GM19043 (cell line): ENCODE results near the gene SCGB1D1.

ENCODE experiments used
- ATAC-seq: cut with Tn5 transposase; IDR thresholded peaks from one replicate; pipeline ENCODE4 v1.9.1; 2021; ENCODE audit warnings: low read depth; ENCODE audit not compliant: unreplicated experiment

SCGB1D1 gene, protein sequence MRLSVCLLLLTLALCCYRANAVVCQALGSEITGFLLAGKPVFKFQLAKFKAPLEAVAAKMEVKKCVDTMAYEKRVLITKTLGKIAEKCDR

DNA sequence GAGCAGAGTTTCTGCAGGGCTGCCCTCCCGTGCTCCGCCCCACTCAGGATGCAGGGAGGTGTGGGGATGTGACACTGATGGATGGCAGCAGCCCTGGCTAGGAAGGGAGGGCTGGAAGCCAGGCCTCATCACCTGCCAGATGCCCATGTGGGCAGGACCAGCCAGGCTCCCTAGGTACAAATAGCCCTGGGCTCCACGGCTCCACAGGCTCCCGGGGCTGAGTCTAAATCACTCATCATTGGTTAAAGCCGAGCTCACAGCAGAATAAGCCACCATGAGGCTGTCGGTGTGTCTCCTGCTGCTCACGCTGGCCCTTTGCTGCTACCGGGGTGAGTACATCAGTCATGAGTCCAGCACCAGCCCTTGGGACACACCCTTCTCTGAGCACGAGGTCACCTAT is at the start of gene SCGB1D1:
TSS of gene SCGB1D1 (plus strand) at position 206 of the 400 bp plus-strand sequence. CDS start at position 275, 69 bp downstream.
- no peak for ATAC-seq

DNA sequence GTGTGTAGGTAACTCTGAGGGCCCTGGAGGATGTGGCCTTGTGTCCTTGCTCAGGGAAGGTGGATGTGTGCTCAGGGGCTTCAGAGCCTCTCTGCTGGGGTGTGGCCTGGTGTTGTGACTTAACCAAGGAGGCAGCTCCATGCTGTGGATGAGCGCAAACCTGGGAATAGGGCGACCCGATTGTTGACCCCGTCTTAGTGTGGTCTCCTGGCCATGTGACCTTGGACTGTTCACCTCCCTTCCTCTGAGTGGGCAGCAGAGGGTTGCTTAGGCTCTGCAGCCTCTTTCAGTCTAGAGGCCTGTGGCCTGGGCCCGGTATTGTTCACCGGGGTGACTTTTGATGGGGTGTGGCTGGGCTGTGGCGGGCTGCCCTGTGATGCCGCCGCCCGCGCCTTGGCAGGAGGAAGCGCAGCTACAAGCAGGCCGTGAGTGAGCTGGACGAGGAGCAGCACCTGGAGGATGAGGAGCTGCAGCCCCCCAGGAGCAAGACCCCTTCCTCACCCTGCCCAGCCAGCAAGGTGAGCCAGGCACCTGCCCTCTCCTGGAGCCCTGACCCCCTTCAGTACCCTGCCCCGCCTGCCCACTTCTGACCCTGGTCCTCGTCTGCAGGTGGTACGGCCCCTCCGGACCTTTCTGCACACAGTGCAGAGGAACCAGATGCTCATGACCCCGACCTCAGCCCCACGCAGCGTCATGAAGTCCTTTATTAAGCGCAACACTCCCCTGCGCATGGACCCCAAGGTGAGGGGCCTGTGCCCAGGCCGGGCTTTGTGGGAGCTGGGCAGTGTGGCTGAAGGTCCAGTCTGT is 49.5 kb upstream of the SCGB1D1 start:
- ATAC-seq, result no peak

- no peak for ATAC-seq
These were observed 48.6 kb upstream of the SCGB1D1 start for GRCh38 chr11:62141111-62142042.

- no peak for ATAC-seq
These were observed 48.0 kb upstream of the SCGB1D1 start for GRCh38 chr11:62142043-62142375.

- ATAC-seq, result no peak
These were observed 47.1 kb upstream of the SCGB1D1 start for GRCh38 chr11:62142921-62143320.

DNA sequence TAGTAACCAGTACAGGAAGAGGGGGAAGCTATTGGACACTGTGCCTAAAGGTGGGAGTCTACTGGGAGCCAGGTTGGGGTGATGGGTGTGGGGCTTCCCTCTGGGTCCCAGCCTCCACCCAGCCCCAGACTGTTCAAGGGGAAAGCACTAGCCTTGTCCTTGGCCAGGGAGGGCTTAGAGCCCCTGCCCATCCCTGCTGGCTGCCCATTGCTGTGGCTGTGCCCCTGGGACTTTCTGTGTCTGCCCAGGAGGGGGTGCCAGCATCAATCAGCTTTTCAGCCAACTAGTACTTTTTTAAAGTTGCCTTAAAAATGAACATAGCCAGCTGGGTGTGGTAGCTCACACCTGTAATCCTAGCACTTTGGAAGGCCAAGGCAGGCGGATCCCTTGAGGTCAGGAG is 46.3 kb upstream of the SCGB1D1 start:
- no peak for ATAC-seq

DNA sequence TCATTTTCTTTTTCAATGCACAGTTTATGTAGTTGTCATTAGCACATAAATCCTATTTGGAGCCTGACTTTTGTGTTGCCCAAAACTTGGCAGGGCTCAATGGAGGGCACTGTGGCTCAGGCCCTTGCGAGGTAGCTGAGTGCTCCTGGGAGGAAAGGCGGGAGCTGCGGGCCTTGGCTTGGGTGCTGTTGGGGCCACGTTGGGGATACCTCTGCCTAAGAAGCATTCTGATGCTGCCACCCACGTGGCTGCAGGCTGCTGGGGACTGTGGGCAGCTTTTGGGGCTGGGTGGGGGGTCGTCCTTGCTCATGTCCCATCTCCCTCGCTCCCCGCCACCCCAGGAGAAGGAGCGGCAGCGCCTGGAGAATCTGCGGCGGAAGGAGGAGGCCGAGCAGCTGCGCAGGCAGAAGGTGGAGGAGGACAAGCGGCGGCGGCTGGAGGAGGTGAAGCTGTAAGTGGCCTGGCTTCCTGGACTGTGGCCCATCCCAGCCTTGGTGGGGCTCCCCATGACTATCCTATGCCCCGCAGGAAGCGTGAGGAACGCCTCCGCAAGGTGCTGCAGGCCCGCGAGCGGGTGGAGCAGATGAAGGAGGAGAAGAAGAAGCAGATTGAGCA is 45.3 kb upstream of the SCGB1D1 start:
- no peak for ATAC-seq

DNA sequence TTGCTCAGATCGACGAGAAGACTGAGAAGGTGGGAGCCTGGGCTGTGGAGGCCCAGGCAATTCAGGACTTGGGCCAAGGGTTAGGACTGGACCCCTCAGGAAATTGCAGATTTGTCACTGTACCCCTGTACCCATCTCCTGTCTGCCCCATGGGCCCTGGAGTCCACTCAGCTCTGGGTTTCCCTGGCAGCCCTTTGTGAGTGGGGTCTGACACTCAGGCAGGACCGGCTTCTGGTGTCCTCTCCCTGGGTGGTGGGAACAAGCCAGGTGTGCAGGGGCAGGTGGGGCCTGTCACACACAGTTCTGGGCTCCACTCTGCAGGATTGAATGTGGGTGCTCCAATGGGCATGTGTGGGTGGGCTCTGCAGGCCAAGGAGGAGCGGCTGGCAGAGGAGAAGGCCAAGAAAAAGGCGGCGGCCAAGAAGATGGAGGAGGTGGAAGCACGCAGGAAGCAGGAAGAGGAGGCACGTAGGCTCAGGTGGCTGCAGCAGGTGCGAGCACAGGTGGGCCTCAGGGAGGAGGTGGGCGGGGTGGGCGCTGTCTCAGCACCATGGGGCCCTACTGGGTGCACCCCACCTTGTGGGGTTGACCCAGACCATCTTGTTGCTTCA is 44.6 kb upstream of the SCGB1D1 start:
- no peak for ATAC-seq

- ATAC-seq, result no peak
These were observed 43.4 kb upstream of the SCGB1D1 start for GRCh38 chr11:62146476-62147200.

- ATAC-seq, result no peak
These were observed 42.5 kb upstream of the SCGB1D1 start for GRCh38 chr11:62147545-62147944.

DNA sequence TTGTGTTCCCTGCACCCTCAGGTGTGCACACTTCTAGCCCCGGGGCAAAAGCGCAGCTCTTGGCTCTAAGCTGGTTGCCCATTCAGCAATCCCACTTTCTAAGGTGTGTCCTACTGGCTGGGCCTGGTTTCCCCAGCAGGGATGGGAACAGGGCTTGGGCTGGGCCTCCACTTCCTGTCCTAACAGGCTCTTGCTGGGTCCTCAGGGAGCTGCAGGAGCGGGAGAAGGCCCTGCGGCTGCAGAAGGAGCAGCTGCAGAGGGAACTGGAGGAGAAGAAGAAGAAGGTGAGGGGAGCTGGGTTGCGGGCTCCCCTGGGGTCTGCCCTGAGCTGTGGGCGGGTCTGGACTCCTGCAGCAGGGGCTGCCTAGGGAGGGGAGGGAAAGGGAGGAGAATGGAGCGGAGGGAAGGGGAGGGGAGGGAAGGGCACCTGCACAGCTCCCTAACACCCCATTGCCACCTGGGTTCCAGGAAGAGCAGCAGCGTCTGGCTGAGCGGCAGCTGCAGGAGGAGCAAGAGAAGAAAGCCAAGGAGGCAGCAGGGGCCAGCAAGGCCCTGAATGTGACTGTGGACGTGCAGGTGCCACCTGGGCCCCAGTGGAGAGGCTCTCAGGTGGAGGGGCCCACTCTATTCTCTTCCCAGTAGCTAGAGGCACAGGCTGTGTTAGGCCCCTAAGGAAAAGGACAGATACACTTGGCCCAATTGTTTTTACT is 41.6 kb upstream of the SCGB1D1 start:
- no peak for ATAC-seq

DNA sequence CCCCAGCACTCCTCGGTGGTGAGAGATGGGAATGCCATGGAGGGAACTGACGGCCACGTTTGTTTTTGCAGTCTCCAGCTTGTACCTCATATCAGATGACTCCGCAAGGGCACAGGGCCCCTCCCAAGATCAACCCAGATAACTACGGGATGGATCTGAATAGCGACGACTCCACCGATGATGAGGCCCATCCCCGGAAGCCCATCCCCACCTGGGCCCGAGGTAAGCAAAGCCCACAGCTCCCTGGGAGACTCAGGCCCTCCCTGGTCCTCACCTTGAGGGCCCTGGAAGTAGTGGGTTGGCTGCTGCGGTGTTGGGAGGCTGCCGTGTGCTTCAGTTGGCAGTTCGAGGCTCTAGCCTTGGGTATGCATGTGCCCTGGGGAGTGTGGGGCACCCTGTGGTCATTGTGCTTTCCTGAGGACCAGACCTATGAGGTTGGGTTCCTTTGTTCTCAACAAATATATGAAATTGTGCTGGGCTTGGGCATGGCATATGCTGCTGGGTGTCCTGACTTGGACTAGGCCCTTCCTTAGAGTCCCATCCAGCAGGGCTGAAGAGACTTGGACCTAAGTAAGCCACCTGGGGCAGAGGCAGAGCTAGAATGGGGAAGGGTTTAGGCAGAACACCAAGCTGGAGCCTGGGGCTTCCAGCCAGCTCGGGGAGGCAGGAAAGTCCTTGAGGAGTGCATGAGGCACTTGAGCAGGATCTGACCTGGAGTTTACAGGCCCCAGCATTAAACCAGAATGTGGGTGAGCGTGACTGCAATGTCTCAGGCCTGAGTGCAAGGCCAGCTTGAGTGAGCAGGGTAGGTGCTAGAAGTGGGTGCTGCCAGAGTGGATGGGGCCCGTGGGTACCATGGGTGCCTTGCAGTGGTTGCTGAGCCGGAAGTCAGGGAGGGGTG is 39.8 kb upstream of the SCGB1D1 start:
- ATAC-seq, result no peak

- ATAC-seq, result no peak
These were observed 38.9 kb upstream of the SCGB1D1 start for GRCh38 chr11:62150887-62151736.

- ATAC-seq, result no peak
These were observed 38.3 kb upstream of the SCGB1D1 start for GRCh38 chr11:62151737-62152102.

DNA sequence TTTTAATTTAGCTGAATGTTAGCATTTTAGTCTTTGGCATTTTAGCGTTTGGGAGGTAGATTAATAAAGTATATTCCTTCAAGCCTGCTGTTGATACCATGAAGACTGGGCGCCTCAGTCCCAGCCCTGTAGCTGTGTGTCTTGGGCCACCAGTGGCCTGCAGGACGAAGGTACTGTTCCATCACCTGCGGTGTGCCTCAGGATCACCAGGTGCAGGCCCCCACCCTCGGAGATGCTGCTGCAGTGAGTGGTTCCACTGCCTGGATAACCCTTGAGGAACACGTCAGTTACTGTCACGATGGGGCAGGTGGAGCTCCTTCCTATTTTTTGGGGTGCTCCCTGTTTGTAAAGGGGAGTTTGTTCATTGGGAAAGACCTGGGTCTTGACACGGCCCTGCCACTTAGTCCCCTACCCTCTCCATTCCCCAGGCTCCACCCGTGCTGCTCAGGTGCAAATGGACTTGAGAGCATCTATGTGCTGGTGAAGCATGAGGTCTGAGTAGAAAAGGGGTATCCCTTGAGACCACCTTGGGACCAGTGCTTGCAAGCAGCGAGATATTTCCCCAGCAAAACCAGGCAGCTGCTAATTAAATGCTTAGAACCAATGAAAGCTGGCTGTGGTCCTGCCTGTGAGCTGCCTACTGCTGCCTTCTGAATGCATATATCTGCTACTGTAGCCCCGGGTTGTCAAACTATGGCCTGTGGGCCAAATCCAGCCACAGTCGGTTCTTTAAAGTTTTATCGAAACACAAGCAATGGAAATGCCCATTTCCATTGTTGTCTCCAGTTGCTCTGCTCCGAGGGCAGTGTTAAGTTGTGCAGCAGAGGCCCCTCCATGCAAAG is 37.5 kb upstream of the SCGB1D1 start:
- ATAC-seq, result no peak

DNA sequence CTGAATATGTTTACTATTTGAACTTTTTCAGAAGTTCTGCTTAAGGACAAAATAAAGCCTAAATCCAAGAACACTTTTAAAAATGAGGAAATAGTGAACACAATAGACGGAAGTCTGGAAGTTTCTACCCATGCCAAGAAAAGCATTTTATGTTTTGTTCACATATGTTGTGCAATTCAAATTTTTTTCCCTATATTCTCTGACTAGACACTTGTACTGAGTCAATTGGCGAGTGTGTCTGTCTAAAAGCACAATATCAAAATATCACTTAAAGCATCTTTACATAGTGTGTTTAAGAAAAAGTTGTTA is 37.0 kb upstream of the SCGB1D1 start:
- no peak for ATAC-seq

DNA sequence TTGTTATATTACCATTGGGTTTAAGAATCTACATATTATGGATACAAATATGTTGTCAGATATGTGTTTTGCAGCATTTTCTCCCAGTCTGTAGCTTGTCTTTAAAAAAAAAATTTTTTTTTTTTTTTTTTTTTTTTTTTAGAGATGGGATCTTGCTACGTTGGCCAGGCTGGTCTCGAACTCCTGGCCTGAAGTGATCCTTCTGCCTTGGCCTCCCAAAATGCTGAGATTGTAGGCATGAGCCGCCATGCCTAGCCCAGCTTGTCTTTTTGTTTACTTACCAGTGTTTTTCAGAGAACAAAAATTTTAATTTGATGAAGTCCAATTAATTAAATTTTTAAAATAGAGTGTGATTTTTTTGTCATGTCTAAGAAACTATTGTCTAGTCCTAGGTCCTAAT is 36.4 kb upstream of the SCGB1D1 start:
- no peak for ATAC-seq
